ENCODE results near the gene WDFY3. TPM values are rescaled to one million over a fixed set of nuclear protein-coding genes. Genes with fewer than 3 reads are reported as not detected.

The WDFY3 gene
- total and polyA plus RNA-seq, 12 donors: 4.9 to 68.9 (median 51.1) TPM

DNA sequence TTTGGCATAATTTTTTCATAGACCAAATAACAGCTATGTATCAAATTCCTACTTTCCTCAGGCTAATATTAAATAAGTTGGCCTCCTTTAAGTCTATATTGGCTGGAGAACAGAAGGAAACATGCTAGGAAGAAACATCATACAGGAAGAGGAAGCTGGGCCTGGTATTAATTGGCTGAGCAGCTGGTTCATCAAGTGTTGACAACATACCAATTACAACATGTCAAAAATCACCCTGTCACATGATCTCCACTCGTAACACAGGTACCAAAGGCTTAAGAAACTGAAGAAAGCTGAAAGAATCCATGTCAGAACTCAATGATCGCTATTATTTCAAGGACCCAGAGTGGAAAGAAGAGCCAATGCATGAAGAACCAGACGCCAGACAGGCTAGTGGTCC is 10.5 kb downstream of the WDFY3 start:
- Histone ChIP-seq H3K27ac (peak overlapping the region in 2 of 10 donors; percentile 11 to 37), H3K27me3 (no peaks in the 10 kb centered on the region), H3K4me1 (peaks cover 0 to 81% (median 61%) of the 10 kb centered on the region in 9 donors), H3K4me3 (no peak overlapping the region), H3K9me3 (no peaks in the 10 kb centered on the region), H3K36me3 (no peaks in the 10 kb centered on the region)
- WGBS, 2 donors: 36 to 54% methylated on average over 3 of the region's 3 CpGs
- TF ChIP-seq, protein P1, sequence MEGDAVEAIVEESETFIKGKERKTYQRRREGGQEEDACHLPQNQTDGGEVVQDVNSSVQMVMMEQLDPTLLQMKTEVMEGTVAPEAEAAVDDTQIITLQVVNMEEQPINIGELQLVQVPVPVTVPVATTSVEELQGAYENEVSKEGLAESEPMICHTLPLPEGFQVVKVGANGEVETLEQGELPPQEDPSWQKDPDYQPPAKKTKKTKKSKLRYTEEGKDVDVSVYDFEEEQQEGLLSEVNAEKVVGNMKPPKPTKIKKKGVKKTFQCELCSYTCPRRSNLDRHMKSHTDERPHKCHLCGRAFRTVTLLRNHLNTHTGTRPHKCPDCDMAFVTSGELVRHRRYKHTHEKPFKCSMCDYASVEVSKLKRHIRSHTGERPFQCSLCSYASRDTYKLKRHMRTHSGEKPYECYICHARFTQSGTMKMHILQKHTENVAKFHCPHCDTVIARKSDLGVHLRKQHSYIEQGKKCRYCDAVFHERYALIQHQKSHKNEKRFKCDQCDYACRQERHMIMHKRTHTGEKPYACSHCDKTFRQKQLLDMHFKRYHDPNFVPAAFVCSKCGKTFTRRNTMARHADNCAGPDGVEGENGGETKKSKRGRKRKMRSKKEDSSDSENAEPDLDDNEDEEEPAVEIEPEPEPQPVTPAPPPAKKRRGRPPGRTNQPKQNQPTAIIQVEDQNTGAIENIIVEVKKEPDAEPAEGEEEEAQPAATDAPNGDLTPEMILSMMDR (IDR thresholded peaks at IDR 0.05): no peak
- intact Hi-C loops (cut with DNase I): loop anchor here in 1 of 10 donors (5.0 kb wide), 1 partner anchor 39 kb away; no protein-coding TSS in a partner anchor
- ATAC-seq (peak in 3 of 8 donors; percentile 25 to 41 (median 40)), DNase-seq (no peak)

GRCh38 chr4:84954982-84955567 is 11.4 kb downstream of the WDFY3 start:
- TF ChIP-seq, protein P1 (IDR thresholded peaks at IDR 0.05): no peak
- H3K36me3 ChIP-seq: no peaks in the 10 kb centered on the region
- intact Hi-C loops (cut with DNase I): loop anchor here in 1 of 10 donors (5.0 kb wide), 1 partner anchor 38 kb away; no protein-coding TSS in a partner anchor
- WGBS, 2 donors: 58 to 59% methylated on average over 6 of the region's 6 CpGs
- no peaks in the 10 kb centered on the region for H3K27me3 ChIP-seq
- DNase-seq (no peak), ATAC-seq (peak in 3 of 8 donors; percentile 34 to 47 (median 39))
- peak overlapping the region in 2 of 10 donors; percentile 13 to 41 for H3K27ac ChIP-seq
- H3K4me3 ChIP-seq: no peak overlapping the region
- H3K4me1 ChIP-seq: peaks cover 0 to 78% (median 58%) of the 10 kb centered on the region in 9 donors
- H3K9me3 ChIP-seq: no peaks in the 10 kb centered on the region

- intact Hi-C loops (cut with DNase I): no loop called here
- no peaks in the 10 kb centered on the region for H3K27me3 ChIP-seq
- no peak overlapping the region for H3K27ac ChIP-seq
- H3K36me3 ChIP-seq: no peaks in the 10 kb centered on the region
- no peak overlapping the region for H3K4me3 ChIP-seq
- DNase-seq (no peak), ATAC-seq (no peak)
- TF ChIP-seq, protein P1 (IDR thresholded peaks at IDR 0.05): no peak
- peaks cover 0 to 3% (median 0%) of the 10 kb centered on the region in 11 donors for H3K9me3 ChIP-seq
- 72 to 84% methylated on average over 1 of the region's 1 CpG for WGBS, 2 donors
- H3K4me1 ChIP-seq: peaks cover 0 to 73% (median 55%) of the 10 kb centered on the region in 9 donors
Measured at GRCh38 chr4:84952776-84953175, 13.7 kb downstream of the WDFY3 start.

DNA sequence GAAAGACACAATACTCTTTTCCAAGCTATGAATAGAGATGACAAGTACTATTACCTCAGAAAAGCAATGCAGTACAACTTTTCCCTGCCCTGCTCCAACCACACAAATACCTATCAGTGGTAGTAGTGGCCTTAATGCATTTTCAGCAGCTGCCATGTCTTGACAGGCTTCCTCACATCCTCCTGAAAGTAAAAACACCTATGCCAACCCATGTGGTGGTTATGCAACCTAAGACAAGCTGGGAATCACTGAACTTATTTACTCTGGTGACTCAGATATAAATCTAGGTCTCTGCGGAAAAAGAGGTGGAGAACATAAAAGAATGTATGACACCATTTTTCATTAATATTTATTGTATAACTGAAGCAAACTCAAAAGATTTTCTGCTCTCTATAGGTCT is 14.5 kb downstream of the WDFY3 start:
- TF ChIP-seq, protein P1 (IDR thresholded peaks at IDR 0.05): no peak
- ATAC-seq: peak in 1 of 8 donors; percentile 18
- 0 to 48% methylated on average over 1 of the region's 1 CpG for WGBS, 2 donors

More for the DNA sequence above, 14.5 kb downstream of the WDFY3 start:
- Histone ChIP-seq H3K27me3 (no peaks in the 10 kb centered on the region), H3K4me3 (no peak overlapping the region), H3K9me3 (peaks cover 0 to 3% (median 0%) of the 10 kb centered on the region in 11 donors), H3K27ac (no peak overlapping the region), H3K4me1 (peaks cover 0 to 75% (median 54%) of the 10 kb centered on the region in 9 donors), H3K36me3 (no peaks in the 10 kb centered on the region)
- intact Hi-C loops (cut with DNase I): no loop called here
- no peak for DNase-seq

Measured in heart right ventricle (tissue), 16 donors.